HG03565 (cell line): ENCODE results near the gene PRDM15.

ENCODE experiments used
- ATAC-seq: cut with Tn5 transposase; IDR thresholded peaks from one replicate; pipeline ENCODE4 v1.9.1; 2021; ENCODE audit warnings: mild to moderate bottlenecking, moderate library complexity; ENCODE audit not compliant: unreplicated experiment

The PRDM15 gene

GRCh38 chr21:41879190-41879998 is at the start of gene PRDM15:
Gene PRDM15 (minus strand): TSS chr21:41879344. CDS start chr21:41860363, 18,981 bp downstream.
- peak; percentile 41 for ATAC-seq

- ATAC-seq, result peak; percentile 33
Observed at GRCh38 chr21:41928621-41929220, 49.6 kb upstream of the PRDM15 start.

- ATAC-seq, result no peak
Observed at GRCh38 chr21:41927727-41928409, 48.7 kb upstream of the PRDM15 start.

- no peak for ATAC-seq
Observed at GRCh38 chr21:41926807-41927171, 47.6 kb upstream of the PRDM15 start.

DNA sequence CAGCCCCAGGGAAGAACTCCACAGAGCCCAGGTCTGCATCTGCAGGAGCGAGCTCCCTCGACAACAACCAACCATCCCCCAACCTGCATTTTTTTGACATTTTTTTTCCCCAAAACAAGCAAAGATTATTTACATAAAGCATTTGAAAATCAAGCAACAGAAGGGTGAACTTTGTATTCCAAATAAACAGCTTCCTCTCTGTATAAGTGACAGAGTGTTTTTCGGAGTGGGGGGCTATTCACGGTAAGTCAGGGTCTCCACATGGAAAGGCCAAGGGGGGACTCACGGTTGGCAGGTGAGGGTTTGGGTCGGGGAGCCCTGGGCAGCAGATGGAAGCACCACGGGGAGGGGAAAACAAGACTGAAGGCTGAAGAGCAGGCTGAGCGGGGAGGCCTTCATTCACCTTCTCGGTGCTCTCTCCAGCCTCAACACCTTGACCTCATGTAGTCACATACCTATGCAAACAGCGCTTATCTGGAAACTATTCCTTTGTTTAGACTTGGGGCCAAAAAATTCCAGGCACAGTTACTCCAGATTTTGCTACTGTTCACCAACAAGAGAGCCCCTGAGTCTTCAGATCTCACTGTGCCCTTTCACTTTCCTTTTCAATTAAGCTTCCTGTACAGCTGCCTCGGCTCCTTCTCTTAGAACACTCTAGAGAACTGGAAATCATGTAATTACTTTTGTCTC is 47.1 kb upstream of the PRDM15 start:
- ATAC-seq, result peak; percentile 40

- ATAC-seq, result no peak
Observed at GRCh38 chr21:41925767-41926116, 46.6 kb upstream of the PRDM15 start.

GRCh38 chr21:41924368-41924754 is 45.2 kb upstream of the PRDM15 start:
- ATAC-seq, result no peak

- no peak for ATAC-seq
Observed at GRCh38 chr21:41923631-41924367, 44.7 kb upstream of the PRDM15 start.

DNA sequence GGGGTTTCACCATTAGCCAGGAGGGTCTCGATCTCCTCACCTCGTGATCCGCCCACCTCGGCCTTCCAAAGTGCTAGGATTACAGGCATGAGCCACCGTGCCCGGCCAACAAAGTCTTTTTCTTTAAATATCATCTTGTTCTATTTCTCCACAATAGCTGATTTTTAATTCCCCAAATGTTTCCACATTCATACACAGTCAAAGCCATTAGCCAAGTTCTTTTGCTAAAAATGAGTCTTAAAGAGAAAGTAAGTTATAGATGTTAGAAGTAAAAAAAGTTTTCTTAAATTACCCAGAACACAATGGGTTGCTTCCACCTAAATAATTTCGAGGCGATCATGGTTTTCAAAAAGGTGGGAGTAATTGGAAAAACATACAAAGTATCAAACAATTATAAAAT is 44.0 kb upstream of the PRDM15 start:
- no peak for ATAC-seq

- no peak for ATAC-seq
Observed at GRCh38 chr21:41921021-41921420, 41.9 kb upstream of the PRDM15 start.

- ATAC-seq, result no peak
Observed at GRCh38 chr21:41920476-41920875, 41.3 kb upstream of the PRDM15 start.

DNA sequence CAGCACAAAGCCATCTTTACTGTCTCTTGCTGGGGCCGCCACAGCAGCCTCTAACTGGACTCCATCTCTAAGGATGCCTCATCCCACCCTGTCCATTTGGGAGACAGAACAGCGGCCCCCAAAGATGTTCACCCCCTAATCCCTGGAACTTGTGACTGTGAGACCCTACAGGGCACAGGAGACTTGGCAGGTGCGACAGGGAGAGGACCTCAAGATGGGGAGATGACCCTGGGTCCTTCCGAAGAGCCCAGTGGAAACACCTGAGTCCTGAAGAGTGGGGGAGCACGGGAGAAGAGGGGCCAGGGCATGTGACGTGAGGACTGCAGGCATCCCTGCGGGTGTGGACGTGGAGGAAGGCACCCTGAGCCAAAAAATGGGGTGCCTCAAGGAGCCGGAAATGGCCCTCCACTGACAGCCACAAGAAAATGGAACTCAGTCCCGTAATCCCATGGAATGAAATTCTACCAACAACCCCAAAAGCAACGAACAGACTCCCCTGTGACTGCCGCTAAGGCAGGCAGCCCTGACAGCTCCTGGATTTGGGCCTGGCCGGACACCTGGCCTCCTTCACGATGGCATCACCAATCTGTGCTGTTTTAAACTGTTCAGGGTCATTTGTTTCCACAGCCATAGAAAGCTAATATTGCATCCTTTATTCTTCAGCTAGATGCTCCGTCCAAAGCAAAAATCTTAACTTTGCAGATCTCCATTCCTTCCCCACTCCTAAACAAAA is 40.7 kb upstream of the PRDM15 start:
- ATAC-seq, result no peak

- no peak for ATAC-seq
Observed at GRCh38 chr21:41918561-41919358, 39.6 kb upstream of the PRDM15 start.

DNA sequence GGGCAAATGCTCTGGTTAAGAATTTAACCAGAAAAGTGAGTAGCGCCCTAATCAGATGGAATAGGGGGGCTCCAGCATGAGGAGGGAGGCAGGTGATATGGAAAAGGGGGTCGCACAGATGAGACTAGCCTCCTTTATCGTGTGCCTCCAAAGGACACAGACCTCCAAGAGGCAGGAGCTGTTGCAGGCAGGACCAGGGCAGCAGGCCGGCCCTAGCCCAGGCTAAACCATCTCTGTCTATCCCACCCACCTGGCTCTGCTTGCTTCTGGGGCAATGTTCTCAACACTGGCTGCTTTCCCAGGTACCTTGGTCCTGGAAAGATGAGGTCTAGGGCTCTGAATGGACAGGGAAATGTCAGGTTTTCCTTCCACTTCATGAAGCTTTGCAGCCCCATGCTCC is 38.4 kb upstream of the PRDM15 start:
- ATAC-seq, result no peak

GRCh38 chr21:41916888-41917433 is 37.8 kb upstream of the PRDM15 start:
- ATAC-seq, result no peak

- no peak for ATAC-seq
Observed at GRCh38 chr21:41914965-41915364, 35.8 kb upstream of the PRDM15 start.

DNA sequence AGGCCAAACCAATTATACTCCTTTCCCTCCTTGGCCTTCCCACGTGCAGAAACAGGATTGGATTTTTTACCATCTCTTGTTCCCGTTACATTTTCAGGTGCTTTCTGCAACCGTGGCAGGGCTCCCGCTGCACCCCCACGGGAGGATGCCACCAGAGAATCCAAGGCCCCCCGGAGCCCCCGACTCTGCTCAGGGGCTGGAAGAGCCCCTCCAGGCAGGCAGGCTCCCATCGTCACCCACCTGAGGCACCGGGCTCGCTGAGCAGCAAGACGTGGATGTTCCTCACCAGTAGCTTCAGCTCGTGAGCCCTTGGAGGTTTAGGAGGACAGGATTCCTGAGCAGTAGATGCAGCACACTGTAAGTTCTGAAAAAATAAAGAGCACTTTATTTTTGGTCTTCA is 35.2 kb upstream of the PRDM15 start:
- ATAC-seq, result no peak

DNA sequence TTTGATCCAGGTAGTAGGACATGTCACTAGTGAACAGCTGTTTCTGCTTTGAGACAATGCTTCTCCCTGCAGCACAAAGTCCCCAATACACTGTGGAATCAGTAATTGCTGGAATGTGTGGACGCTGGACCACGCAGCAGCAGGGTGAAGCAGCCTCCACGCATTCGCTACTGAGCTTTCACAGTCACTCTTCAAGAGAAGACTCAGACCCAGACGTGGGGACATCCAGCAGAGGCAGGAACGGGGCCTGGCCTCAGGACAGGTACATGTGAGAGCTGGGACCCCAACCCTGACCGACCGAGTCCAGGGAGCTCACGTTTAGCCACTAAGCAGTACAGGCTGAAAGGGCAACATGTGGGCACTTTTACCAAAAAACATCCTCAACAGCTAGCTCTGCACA is 34.1 kb upstream of the PRDM15 start:
- no peak for ATAC-seq

DNA sequence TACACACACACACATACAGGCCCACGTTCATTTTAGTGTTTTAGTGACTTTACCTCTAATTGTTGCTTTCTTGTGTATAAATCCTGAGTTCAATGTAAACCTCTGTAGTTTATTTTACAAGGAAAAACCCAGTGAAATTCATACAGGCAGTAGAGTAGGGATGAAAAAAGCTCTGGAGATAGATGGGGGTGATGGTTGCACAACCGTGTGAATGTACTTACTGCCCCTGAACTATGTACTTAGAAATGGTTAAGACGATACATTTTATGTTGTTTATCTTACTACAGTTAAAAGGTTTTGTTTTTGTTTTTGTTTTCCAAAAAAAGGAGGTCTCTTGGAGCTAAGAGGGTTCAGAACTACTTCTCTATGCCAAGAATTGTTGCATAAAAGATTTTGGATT is 29.7 kb upstream of the PRDM15 start:
- no peak for ATAC-seq
